Measurements from ENCODE around the gene LMO4.

The LMO4 gene

GRCh38 chr1:87328272-87329050, at the start of gene LMO4:
TSS of gene LMO4 (plus strand) at chr1:87328880. CDS start at chr1:87332016, 3,136 bp downstream.
- DNase-seq, result peak; percentile 78

- DNase-seq, result no peak
Observed at GRCh38 chr1:87279536-87279875, 49.2 kb upstream of the LMO4 start.

- no peak for DNase-seq
Observed at GRCh38 chr1:87279966-87280535, 48.6 kb upstream of the LMO4 start.

GRCh38 chr1:87284456-87285240, 44.0 kb upstream of the LMO4 start:
- no peak for DNase-seq

- DNase-seq, result no peak
Observed at GRCh38 chr1:87291107-87291506, 37.6 kb upstream of the LMO4 start.

- DNase-seq, result peak; percentile 47
Observed at GRCh38 chr1:87292684-87293493, 35.8 kb upstream of the LMO4 start.

GRCh38 chr1:87294633-87295032, 34.0 kb upstream of the LMO4 start:
- no peak for DNase-seq

- no peak for DNase-seq
Observed at GRCh38 chr1:87295445-87296110, 33.1 kb upstream of the LMO4 start.

GRCh38 chr1:87296206-87296605, 32.5 kb upstream of the LMO4 start:
- no peak for DNase-seq

- no peak for DNase-seq
Observed at GRCh38 chr1:87299661-87300060, 29.0 kb upstream of the LMO4 start.

- DNase-seq, result no peak
Observed at GRCh38 chr1:87300628-87301027, 28.1 kb upstream of the LMO4 start.

- DNase-seq, result no peak
Observed at GRCh38 chr1:87305151-87305550, 23.5 kb upstream of the LMO4 start.

GRCh38 chr1:87305762-87306161, 22.9 kb upstream of the LMO4 start:
- no peak for DNase-seq

GRCh38 chr1:87307306-87307705, 21.4 kb upstream of the LMO4 start:
- no peak for DNase-seq

- DNase-seq, result no peak
Observed at GRCh38 chr1:87307931-87308330, 20.7 kb upstream of the LMO4 start.

- DNase-seq, result no peak
Observed at GRCh38 chr1:87314091-87314490, 14.6 kb upstream of the LMO4 start.

- no peak for DNase-seq
Observed at GRCh38 chr1:87318056-87318650, 10.5 kb upstream of the LMO4 start.

- DNase-seq, result no peak
Observed at GRCh38 chr1:87318806-87319205, 9.9 kb upstream of the LMO4 start.

GRCh38 chr1:87325982-87326738, 2.5 kb upstream of the LMO4 start:
- DNase-seq, result peak; percentile 14

- no peak for DNase-seq
Observed at GRCh38 chr1:87327376-87328271, 1.1 kb upstream of the LMO4 start.
